HG03354 (cell line): ENCODE measurements around the gene AKAP1.

Experiments used
- ATAC-seq: cut with Tn5 transposase; IDR thresholded peaks from one replicate; pipeline ENCODE4 v1.9.1; 2021; ENCODE audit warnings: mild to moderate bottlenecking; ENCODE audit not compliant: unreplicated experiment, poor library complexity, severe bottlenecking

AKAP1 gene

DNA sequence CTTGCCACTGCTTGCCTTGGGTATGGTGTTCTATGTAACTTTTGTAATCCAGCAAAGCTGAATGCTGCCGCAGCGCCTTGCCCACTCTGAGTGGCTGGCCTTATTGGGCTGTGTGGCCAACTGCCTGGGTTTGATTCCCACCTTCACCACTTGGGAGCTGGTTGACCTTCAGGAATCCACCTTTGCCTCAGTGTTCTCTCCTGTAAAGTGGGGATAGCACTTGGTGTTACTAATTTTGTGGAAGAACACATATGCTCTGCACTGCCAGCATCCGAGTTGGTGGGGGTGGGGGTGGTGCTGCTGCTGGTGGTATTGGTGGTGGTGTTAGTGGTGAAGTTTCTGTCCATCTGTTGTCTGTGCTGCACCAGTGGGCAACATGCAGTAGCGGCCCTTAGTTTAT, 32.8 kb downstream of the AKAP1 start:
- ATAC-seq = no peak

GRCh38 chr17:57120814-57121213, 35.8 kb downstream of the AKAP1 start:
- ATAC-seq = no peak

GRCh38 chr17:57121308-57122042, 36.4 kb downstream of the AKAP1 start:
- no peak for ATAC-seq

DNA sequence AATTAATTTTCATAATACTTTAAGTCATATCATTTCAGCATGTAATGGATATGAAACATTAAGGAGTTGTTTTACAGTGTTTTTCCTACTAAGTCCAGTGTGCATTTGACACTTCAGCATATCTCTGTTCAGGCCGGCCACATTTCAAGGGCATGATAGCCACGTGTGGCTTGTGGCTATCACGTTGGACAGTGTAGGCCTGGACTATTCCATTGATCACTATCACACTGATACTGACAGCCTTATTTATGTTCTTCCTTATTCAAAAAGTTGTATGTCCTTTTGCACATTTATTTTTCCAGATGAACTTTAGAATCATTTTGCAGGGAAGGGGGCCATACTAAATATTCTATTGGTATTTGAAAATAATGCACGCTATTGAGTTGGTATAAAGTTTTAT, 39.0 kb downstream of the AKAP1 start:
- ATAC-seq = no peak

- ATAC-seq = no peak
Measured at GRCh38 chr17:57125406-57125805, 40.4 kb downstream of the AKAP1 start.

- ATAC-seq = no peak
Measured at GRCh38 chr17:57125866-57126265, 40.8 kb downstream of the AKAP1 start.

DNA sequence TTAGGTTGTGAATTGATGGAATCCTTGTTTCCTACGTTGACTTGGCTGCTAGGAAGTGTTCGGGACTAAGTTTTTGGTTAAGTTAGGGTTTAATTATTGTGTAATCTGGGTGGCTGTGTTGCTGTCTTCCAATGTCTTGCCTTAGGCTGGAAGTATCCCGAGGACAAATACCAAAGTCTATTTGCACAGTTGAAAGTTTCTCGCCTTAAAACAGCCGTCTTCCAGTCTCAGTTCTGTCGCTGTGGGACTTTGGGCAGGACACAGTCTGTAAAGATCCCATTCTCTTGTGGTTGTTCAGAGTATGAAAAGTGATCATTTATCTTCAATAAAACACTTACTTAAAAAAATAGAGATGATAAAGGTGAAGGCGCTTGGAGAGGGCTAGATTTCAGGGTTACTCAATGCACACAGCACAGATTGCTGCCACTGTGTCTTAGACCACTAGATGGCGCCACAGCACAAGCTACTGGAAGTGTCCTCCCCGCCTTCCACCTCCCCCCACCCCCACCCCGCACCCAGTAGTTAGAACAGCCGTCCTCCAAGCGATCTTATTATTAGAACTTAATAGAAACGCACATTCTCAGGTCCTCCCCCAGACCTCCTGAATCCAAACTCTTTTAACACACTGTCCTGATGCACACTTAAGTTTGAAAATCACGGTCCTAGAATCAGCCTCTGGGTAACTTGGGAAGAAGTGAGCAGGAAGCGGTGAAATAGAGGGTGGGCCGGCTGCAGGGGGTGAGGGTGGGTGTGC, 45.8 kb downstream of the AKAP1 start:
- ATAC-seq = no peak

- no peak for ATAC-seq
Measured at GRCh38 chr17:57132663-57133062, 47.6 kb downstream of the AKAP1 start.

GRCh38 chr17:57133486-57133885, 48.4 kb downstream of the AKAP1 start:
- ATAC-seq = no peak

DNA sequence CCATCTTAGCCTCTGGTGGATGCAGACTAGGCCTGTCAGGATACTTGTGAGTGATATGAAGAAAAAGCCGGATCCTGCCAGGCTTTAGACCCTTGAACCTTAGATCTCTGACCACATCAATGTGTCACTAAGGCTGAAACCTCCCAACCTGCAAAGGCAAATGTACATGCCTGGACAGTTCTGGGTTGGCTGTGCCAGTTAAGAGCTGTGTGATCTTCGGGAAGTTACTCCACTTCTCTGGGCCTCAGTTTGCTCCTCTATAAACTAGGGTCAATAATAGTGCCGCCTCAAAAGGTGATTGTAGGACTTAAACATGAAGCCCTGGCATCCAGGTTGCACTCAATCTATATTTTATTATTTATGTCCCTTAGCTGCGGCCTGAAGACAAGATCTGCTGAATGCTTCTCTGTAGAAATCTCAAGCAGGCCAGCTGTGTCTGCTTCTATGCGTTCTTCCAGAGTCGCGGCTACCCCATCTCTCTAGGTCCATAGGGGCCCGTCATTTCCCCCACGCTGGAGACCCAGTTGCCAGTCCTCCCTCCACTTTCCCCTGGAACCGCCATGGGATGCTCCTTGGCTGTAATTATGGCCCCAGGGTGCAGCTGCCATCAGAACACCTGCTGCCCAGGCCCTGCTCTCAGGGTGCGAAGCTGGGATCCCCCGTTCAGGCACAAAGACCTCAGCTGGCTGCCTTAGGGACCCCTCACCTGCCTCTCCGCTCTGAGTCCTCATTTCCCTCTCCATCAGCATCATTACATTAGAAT, 50.2 kb downstream of the AKAP1 start:
- no peak for ATAC-seq

DNA sequence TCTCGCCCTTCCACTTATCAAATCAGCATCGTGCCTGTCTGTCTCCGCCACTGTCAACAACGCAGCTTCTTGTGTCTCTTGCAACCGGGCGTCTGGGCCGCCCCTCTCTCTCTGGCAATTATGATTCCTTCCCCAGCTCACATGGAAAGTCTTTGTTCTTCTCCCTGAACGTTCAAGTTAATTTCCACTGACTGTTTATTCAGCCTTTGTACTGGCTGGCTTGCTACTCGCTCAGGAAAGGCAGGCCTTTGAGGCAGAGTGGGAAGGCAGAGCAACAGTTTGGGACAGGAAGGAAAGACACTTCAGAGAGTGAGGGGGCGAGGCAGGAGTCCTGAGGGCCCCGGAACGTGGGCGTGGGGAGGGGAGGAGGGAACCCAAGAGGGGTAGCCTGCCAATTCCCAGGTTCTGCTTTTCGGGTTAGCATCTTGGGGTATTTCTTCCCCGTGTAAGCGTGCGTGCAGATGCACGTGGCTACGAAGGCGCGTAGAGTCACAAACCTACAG, 50.8 kb downstream of the AKAP1 start:
- no peak for ATAC-seq

- no peak for ATAC-seq
Measured at GRCh38 chr17:57136355-57136754, 51.3 kb downstream of the AKAP1 start.

DNA sequence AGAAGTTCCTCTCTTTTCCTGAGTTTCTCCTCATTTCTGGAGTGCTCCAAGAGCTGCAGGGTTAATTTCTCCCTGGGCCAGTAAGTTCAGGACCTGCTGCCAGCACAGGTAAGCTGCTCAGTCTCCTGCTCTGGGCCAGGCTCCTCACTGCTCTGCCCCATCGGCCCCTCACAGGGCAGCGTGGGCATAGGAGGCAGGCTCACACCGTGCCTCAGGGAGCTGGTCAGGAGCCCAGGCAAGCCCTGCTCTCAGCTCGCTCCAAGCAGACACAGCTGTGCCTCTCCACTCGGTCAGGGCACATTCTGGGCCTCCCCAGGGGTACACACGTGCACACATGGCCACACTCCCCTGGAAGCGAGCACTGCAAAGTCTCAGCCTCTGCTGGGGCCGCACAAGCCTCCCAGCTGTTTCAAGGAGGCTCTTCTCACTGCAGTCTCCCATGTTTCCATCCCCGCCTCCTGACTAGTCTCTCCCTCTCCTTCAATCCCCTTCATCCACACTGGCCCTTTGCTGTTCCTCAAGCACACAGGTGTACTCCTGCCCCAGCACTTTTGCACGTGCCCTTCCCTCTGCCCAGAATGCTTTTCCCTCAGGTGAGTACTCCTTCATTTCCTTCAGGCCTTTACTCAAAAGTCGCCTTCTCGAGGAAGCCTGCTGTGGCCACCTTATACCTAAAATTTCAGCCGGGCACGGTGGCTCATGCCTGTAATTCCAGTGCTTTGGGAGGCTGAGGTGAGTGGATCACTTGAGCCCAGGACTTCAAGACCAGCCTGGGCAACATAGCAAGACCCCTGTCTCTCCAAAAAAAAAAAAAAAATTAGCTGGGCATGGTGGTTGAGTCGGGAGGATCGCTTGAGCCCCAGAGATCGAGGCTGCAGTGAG, 53.2 kb downstream of the AKAP1 start:
- ATAC-seq = no peak

- ATAC-seq = no peak
Measured at GRCh38 chr17:57138956-57139576, 54.0 kb downstream of the AKAP1 start.

- no peak for ATAC-seq
Measured at GRCh38 chr17:57140316-57140715, 55.3 kb downstream of the AKAP1 start.

GRCh38 chr17:57142925-57143324, 57.9 kb downstream of the AKAP1 start:
- no peak for ATAC-seq

DNA sequence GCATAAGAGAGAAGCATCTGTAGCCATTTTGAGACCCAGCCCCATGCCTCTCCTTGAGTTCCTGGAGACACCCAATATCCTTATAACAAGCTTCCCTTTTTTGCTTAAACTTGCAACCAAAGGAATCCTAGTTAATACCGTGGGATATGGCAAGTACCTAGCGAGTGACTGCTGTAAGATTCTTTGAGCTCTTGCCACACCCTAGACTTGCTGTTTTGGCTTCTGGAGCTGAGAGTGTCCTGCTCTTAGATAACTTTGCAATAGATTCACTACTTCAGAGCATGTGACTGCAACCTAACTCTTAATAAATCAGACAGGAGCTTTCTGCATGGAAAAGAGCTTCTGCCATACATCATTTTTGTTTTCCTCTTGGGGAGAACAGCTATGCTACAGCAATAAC, 58.3 kb downstream of the AKAP1 start:
- no peak for ATAC-seq

DNA sequence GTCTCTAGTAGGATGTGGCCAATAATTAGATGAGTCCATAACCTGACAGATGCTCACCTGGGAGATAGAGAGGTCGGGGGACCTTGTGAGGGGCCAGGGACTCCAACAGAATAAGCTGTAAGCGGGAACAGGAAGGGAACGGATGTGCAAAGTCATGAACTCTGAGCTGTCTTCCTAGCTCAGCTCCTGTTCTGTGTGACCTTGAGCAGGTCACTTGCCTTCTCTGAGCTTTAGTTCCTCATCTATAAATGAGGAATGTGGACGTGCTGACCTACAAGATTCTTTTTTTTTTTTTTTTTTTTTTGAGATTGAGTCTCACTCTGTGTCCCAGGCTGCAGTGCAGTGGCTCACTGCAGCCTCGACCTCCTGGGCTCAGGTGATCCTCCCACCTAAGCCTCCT, 58.9 kb downstream of the AKAP1 start:
- ATAC-seq = no peak

GRCh38 chr17:57144567-57144966, 59.5 kb downstream of the AKAP1 start:
- ATAC-seq = no peak
